Neuronal stem cell (in vitro differentiated cells): ENCODE data around the gene CSF2RB.

Source experiments
- DNase-seq: peaks from one replicate; pipeline ENCODE4 v3.0.0-alpha.2; 2013; ENCODE audit warnings: low spot score
- H2AFZ ChIP-seq: one replicate; pipeline ENCODE4 v1.6.1; 2013; ENCODE audit warnings: mild to moderate bottlenecking, low read length, inconsistent platforms
- H2AK5ac ChIP-seq: 2 replicates; pipeline ENCODE4 v1.6.1; 2013; ENCODE audit warnings: low read depth, mild to moderate bottlenecking, inconsistent platforms, low read length, moderate library complexity, mixed read lengths
- H2BK120ac ChIP-seq: 2 replicates; pipeline ENCODE4 v1.6.1; 2013; ENCODE audit warnings: low read depth, mild to moderate bottlenecking, inconsistent platforms, low read length, moderate library complexity, mixed read lengths
- H2BK12ac ChIP-seq: one replicate; pipeline ENCODE4 v1.6.1; 2013; ENCODE audit warnings: low read length, inconsistent platforms
- H2BK15ac ChIP-seq: 2 replicates; pipeline ENCODE4 v1.6.1; 2013; ENCODE audit warnings: mild to moderate bottlenecking, low read length, inconsistent platforms, mixed read lengths
- H2BK5ac ChIP-seq: one replicate; pipeline ENCODE4 v1.6.1; 2013; ENCODE audit warnings: inconsistent platforms, mild to moderate bottlenecking, low read length, moderate library complexity
- H3K14ac ChIP-seq: one replicate; pipeline ENCODE4 v1.6.1; 2013; ENCODE audit warnings: low read length, inconsistent platforms
- H3K18ac ChIP-seq: 2 replicates; pipeline ENCODE4 v1.6.1; 2013; ENCODE audit warnings: low read length, inconsistent platforms
- H3K23ac ChIP-seq: 2 replicates; pipeline ENCODE4 v1.6.1; 2013; ENCODE audit warnings: low read depth, mild to moderate bottlenecking, mixed read lengths, low read length, inconsistent platforms; ENCODE audit not compliant: poor library complexity
- H3K27ac ChIP-seq: replicated peaks from 3 replicates; pipeline ENCODE4 v1.5.1; 2013; ENCODE audit warnings: low read length, inconsistent platforms
- H3K27me3 ChIP-seq, 3 experiments: 2 replicates each; pipeline ENCODE4 v1.6.1; 2013; ENCODE audit warnings: low read length in 3 of 3, mild to moderate bottlenecking in 2 of 3, inconsistent platforms in 1 of 3, low read depth in 1 of 3, mixed read lengths in 1 of 3, moderate library complexity in 1 of 3; ENCODE audit not compliant: control insufficient read depth in 3 of 3, insufficient read depth in 3 of 3
- H3K36me3 ChIP-seq, 2 donors: replicated peaks in 1 of 2; 2 replicates each; pipeline ENCODE4 v1.6.1; 2013; ENCODE audit warnings: low read length in 2 of 2; ENCODE audit not compliant: control insufficient read depth in 2 of 2, insufficient read depth in 2 of 2
- H3K4ac ChIP-seq: 2 replicates; pipeline ENCODE4 v1.6.1; 2013; ENCODE audit warnings: inconsistent platforms, mild to moderate bottlenecking, low read length, moderate library complexity
- H3K4me1 ChIP-seq, 2 donors: 1 replicate in 1 of 2; 2 replicates in 1 of 2; pipeline ENCODE4 v1.6.1; 2013; ENCODE audit warnings: low read length in 2 of 2, low read depth in 1 of 2; ENCODE audit not compliant: control insufficient read depth in 2 of 2, insufficient read depth in 1 of 2
- H3K4me2 ChIP-seq: one replicate; pipeline ENCODE4 v1.6.1; 2013; ENCODE audit warnings: mild to moderate bottlenecking, low read length, inconsistent platforms; ENCODE audit not compliant: insufficient read depth, poor library complexity, severe bottlenecking
- H3K4me3 ChIP-seq, 2 donors: 2 replicates each; pipeline ENCODE4 v1.5.1; 2013; ENCODE audit warnings: low read length in 2 of 2, mild to moderate bottlenecking in 2 of 2, inconsistent platforms in 1 of 2, moderate library complexity in 1 of 2
- H3K79me1 ChIP-seq: one replicate; pipeline ENCODE4 v1.6.1; 2013; ENCODE audit warnings: low read depth, mild to moderate bottlenecking, inconsistent platforms, low read length, moderate library complexity
- H3K9ac ChIP-seq: one replicate; pipeline ENCODE4 v1.6.1; 2013; ENCODE audit warnings: mild to moderate bottlenecking, low read depth, low read length, inconsistent platforms; ENCODE audit not compliant: poor library complexity
- H3K9me3 ChIP-seq, 2 donors: replicated peaks in 1 of 2; 2 replicates each; pipeline versions ENCODE3 to v1.6.1; 2013; ENCODE audit warnings: low read length in 2 of 2, mild to moderate bottlenecking in 2 of 2, inconsistent platforms in 1 of 2, low read depth in 1 of 2, mixed read lengths in 1 of 2, moderate library complexity in 1 of 2; ENCODE audit not compliant: control insufficient read depth in 2 of 2, insufficient read depth in 1 of 2
- H4K8ac ChIP-seq: one replicate; pipeline ENCODE4 v1.6.1; 2013; ENCODE audit warnings: low read depth, mild to moderate bottlenecking, inconsistent platforms, low read length, moderate library complexity
- H4K91ac ChIP-seq: one replicate; pipeline ENCODE4 v1.6.1; 2013; ENCODE audit warnings: low read length, low read depth, mild to moderate bottlenecking, inconsistent platforms; ENCODE audit not compliant: poor library complexity
- WGBS, 2 donors: extraction: QIAGEN DNeasy Blood & Tissue Kit; methylation state at CpG; one replicate each; pipeline ENCODE4 v1.1.7; 2013; ENCODE audit warnings: missing lambda C conversion rate in 2 of 2, mixed read lengths in 1 of 2; ENCODE audit not compliant: insufficient read length in 2 of 2, insufficient replicate concordance in 1 of 2; ENCODE audit errors: extremely low coverage in 2 of 2; 5-methylcytosine and 5-hydroxymethylcytosine counted together

Gene CSF2RB

DNA sequence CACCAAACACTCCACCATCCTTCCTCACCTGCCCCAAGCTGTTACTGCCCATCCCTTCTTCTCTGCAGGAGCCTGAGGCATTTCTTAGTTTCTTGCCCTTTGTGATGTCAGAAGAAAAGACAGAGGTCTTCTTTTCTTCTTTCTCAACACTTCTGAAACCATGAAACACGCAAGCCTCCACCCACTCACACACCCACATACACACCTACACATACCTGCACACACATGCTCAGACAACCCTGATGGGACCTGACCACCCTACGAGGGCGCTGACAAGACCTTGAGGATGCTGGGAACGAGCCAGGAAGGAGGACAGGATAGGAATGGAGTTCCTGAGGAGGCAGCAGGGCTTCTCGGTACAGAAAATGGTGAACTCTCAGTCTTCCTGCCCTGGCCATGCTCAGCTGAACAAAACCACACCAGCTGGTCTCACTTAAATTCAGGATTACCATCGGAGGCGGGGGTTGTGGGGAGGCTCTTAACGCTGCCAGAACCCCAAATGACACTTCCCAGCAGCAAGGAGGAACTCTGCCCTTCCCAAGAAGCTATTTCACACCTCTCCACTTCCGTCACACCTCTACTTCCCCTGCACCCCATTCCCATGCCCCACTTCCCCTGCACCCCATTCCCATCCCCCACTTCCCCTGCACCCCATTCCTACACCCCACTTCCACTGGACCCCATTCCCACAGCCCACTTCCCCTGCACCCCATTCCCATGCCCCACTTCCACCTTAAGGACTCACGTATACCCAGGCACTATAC lies 41.0 kb downstream of the CSF2RB start:
- Histone ChIP-seq H3K9ac (no peak overlapping the region), H3K14ac (no peak overlapping the region), H4K8ac (no peak overlapping the region), H3K4me2 (no peak overlapping the region), H3K4me3 (no peak overlapping the region), H3K4ac (no peak overlapping the region), H2BK15ac (no peak overlapping the region), H4K91ac (no peak overlapping the region), H3K4me1 (peaks cover 0 to 2% of the 10 kb centered on the region in 2 donors), H3K9me3 (peaks cover 0 to 5% of the 10 kb centered on the region in 2 donors), H3K23ac (no peak overlapping the region), H3K27me3 (peaks cover 0 to 8% (median 2%) of the 10 kb centered on the region in 3 experiments), H3K27ac (no peak overlapping the region), H2AK5ac (no peak overlapping the region), H3K18ac (no peak overlapping the region), H2BK120ac (no peak overlapping the region), H3K36me3 (no peaks in the 10 kb centered on the region), H2BK12ac (no peak overlapping the region), H2AFZ (no peak overlapping the region), H2BK5ac (no peak overlapping the region), H3K79me1 (no peaks in the 10 kb centered on the region)
- 100% methylated on average over 1 of the region's 10 CpGs; no CpG with 5 or more reads in 1 of the 2 donors for WGBS, 2 donors
- no peak for DNase-seq

DNA sequence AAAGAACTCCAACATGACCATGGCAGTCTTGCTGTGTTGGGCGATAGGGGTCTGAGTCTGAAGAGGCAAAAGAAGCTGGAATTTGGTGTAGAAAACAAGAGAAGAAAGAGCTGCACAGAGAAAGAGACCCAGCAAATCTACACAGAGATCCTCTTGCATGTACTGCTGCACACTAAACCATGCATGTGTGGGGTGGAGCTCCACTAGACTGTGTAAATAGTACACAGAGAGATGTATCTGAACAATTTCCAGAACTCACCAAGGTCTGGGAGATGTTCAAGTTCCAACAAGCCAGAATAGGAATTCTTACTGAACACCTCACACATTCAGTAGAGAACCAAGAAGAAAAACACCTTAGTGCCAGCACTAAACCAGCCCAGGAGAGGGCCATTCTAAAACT lies 42.3 kb downstream of the CSF2RB start:
- Histone ChIP-seq H3K79me1 (no peaks in the 10 kb centered on the region), H3K18ac (no peak overlapping the region), H3K4me3 (no peak overlapping the region), H2BK15ac (no peak overlapping the region), H3K9me3 (peaks cover 0 to 5% of the 10 kb centered on the region in 2 donors), H3K4ac (no peak overlapping the region), H2BK120ac (no peak overlapping the region), H2AFZ (no peak overlapping the region), H3K23ac (no peak overlapping the region), H2AK5ac (no peak overlapping the region), H3K4me1 (peaks cover 0 to 2% of the 10 kb centered on the region in 2 donors), H4K8ac (no peak overlapping the region), H3K4me2 (no peak overlapping the region), H2BK5ac (no peak overlapping the region), H3K9ac (no peak overlapping the region), H3K27me3 (peaks cover 0 to 2% (median 0%) of the 10 kb centered on the region in 3 experiments), H2BK12ac (no peak overlapping the region), H3K27ac (no peak overlapping the region), H3K36me3 (no peaks in the 10 kb centered on the region), H3K14ac (no peak overlapping the region), H4K91ac (no peak overlapping the region)
- DNase-seq: no peak
- WGBS, 2 donors: no CpG with 5 or more reads among the region's 1 CpG

DNA sequence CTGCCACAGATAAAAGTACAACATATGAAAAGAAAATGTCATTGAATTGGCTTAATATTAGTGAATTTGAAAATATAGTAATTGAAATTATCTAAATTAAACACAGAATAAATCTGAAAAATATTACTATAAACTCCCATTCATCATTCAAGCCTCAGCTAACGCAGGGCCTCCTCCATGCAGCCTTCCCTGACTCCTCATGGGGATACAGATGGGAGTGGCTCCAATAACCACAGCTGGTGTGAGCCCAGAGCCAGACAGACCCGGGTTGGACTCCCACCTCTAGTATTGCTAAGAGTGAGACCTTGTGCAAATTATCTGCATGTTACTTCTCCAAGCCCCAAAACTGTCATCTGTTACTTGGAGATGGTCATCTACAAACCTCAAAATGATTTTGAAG lies 44.9 kb downstream of the CSF2RB start:
- H3K18ac ChIP-seq: no peak overlapping the region
- no peak overlapping the region for H3K14ac ChIP-seq
- H2BK12ac ChIP-seq: no peak overlapping the region
- WGBS, 2 donors: no CpG with 5 or more reads among the region's 2 CpGs
- no peak overlapping the region for H2BK15ac ChIP-seq
- no peak overlapping the region for H3K4ac ChIP-seq
- no peak overlapping the region for H3K27ac ChIP-seq
- no peak overlapping the region for H3K4me3 ChIP-seq
- no peak overlapping the region for H2BK120ac ChIP-seq
- H3K9ac ChIP-seq: no peak overlapping the region
- H2AFZ ChIP-seq: no peak overlapping the region
- no peak overlapping the region for H2BK5ac ChIP-seq
- no peak overlapping the region for H3K23ac ChIP-seq
- H4K91ac ChIP-seq: no peak overlapping the region
- H4K8ac ChIP-seq: no peak overlapping the region
- no peak overlapping the region for H2AK5ac ChIP-seq
- no peaks in the 10 kb centered on the region for H3K4me1 ChIP-seq
- H3K9me3 ChIP-seq: peaks cover 0 to 5% of the 10 kb centered on the region in 2 donors
- no peak overlapping the region for H3K4me2 ChIP-seq
- DNase-seq: no peak
- no peaks in the 10 kb centered on the region for H3K36me3 ChIP-seq
- H3K79me1 ChIP-seq: no peaks in the 10 kb centered on the region
- H3K27me3 ChIP-seq: peaks cover 0 to 4% (median 2%) of the 10 kb centered on the region in 3 experiments

DNA sequence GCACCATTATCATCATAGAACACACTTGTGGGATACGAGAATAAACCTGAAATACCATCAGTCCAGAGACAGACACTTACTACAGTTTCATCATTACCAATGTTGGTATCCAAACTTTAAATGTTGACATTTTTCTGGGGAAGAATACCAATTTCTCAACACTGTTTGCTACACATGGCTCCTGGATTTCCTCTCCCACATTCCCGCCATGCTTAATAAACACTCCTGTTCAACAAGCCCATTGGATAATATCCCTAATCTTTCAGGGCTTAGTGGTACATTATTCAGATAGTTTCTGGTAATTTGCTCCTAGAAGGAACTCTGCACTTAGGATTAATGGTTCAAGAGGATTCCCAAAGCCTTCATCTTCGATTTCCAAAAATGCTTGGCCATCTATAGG lies 48.2 kb downstream of the CSF2RB start:
- H3K36me3 ChIP-seq: no peaks in the 10 kb centered on the region
- no peak overlapping the region for H2AK5ac ChIP-seq
- H2BK120ac ChIP-seq: no peak overlapping the region
- no peak overlapping the region for H4K91ac ChIP-seq
- DNase-seq: no peak
- no peak overlapping the region for H3K4ac ChIP-seq
- no peak overlapping the region for H3K18ac ChIP-seq
- H2AFZ ChIP-seq: no peak overlapping the region
- H3K9me3 ChIP-seq: peaks cover 0 to 3% of the 10 kb centered on the region in 2 donors
- no peaks in the 10 kb centered on the region for H3K79me1 ChIP-seq
- H3K4me2 ChIP-seq: no peak overlapping the region
- H3K4me1 ChIP-seq: no peaks in the 10 kb centered on the region
- no peak overlapping the region for H3K9ac ChIP-seq
- no peak overlapping the region for H3K4me3 ChIP-seq
- H2BK12ac ChIP-seq: no peak overlapping the region
- no peak overlapping the region for H2BK5ac ChIP-seq
- no peak overlapping the region for H4K8ac ChIP-seq
- peaks cover 0 to 7% (median 2%) of the 10 kb centered on the region in 3 experiments for H3K27me3 ChIP-seq
- no peak overlapping the region for H3K27ac ChIP-seq
- no peak overlapping the region for H2BK15ac ChIP-seq
- no CpG with 5 or more reads among the region's 3 CpGs for WGBS, 2 donors
- no peak overlapping the region for H3K23ac ChIP-seq
- no peak overlapping the region for H3K14ac ChIP-seq
